Stimulated activated CD8-positive, alpha-beta memory T cell treated with anti-CD3 and anti-CD28 coated beads, Interleukin-12 subunit alpha, Interleukin-12 subunit beta, amount 100 ng/mL, for 24 hours (primary cell): ENCODE data around the gene BTBD1.

Experiments used
- DNase-seq: peaks from one replicate; pipeline ENCODE4 v3.0.0-alpha.2; 2020; ENCODE audit errors: extremely low read depth

The BTBD1 gene

GRCh38 chr15:82993144-82993543 is 73.9 kb downstream of the BTBD1 start:
- no peak for DNase-seq

DNA sequence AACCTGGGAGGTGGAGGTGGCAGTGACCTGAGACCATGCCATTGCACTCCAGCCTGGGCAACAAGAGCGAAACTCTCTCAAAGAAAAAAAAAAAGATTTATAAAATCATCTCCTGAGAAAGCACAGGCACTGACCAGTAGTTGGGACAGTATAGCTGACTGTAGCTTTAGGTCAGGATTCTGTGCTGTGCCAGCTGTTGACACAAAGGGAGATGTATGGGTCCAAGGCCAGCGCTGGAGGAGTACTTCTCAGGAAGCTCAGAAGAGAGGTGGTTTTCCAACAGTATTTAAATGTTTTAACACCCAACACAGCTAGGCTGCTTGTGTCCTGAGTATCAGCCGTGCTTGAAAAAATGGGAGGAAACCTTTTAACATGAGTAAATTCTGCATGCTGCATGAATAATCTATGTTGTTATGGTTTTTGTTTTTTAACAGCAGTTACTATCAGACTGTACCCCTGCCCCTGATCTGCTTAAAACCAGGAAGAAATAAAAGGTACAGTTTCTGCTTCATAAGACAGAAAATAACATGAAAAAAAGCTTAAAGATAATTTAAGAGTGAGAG is 74.5 kb downstream of the BTBD1 start:
- DNase-seq, result no peak

- DNase-seq, result no peak
Measured at GRCh38 chr15:82986442-82986780, 80.6 kb downstream of the BTBD1 start.

DNA sequence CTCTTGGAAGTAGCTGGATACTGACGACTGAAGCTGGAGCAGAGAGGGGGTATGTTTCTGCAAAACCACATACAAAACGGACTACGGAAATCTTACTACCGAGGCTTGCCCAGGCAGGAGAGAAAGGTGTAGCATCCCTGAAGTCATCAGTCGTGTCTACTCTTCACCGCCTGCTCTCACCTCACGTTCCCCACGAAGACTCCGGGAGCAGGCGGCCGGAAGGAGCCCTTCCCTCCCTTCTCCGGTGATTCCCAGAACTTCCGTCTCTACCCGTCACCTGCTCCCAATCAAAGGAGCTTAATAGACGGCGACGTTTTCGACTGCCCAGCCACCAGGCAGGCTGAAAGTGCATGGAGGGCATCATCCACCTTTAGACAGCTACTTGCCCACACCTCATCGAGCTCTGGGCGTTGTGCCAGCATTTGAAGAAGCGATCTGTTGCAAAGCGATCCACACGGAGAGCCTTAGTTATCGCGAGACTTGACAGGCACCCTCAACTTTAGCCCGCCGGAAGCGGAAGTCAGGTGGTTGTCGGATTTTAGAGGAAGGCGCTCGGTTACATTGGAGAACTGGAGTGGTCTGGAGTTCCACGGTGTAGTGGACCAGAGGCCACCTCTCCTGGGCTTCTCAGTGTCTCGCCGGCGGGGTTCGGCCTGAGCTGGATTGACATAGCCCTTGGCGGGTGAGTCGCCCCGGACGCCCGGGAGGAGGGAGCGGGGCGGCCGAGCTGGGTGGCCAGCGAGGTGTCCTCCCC is 81.2 kb downstream of the BTBD1 start, which contains the start of gene RAMAC:
Gene RAMAC, plus strand, starts transcription at position 523 of the 754 bp plus-strand sequence. CDS start 2,809 bp downstream, outside the sequence.
- peak; percentile 79 for DNase-seq

- no peak for DNase-seq
Measured at GRCh38 chr15:82980981-82981380, 86.1 kb downstream of the BTBD1 start.

DNA sequence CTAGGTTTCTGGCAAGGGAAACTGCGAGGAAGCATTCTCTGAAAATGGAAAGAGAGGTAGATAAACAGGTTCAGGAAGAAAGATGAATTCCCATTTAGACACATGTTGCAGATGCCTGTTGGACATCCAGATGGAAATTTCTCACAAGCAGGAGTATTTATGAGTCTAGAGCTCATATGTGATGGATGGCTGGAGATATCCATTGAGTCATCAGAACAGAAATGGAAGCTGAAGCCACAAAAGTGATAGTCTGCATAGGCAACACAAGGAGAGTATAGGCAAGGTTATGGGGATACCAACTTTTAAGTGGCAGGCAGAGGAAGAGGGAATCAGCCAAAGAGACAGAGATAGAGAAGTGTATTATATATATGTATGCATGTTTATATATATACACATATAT is 87.3 kb downstream of the BTBD1 start:
- no peak for DNase-seq

- DNase-seq, result no peak
Measured at GRCh38 chr15:82978438-82978837, 88.6 kb downstream of the BTBD1 start.

DNA sequence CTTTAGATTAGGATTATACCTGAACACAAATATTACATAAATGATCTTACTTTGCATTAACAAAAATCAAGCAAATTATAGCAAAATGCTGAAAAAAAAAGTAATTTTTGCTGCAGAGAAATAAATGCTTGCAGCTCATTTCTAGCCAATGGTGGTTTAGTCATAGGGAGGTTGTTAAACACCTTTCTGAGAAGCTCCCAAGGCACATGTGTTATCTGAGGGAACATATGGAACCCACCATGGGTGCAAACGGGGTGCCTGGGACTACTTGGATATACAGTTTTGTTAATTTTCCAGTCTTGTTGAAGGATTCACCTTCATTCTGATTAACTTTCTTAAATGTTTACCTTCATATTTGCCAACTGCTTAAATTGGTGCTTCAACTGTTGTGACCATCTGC is 90.0 kb downstream of the BTBD1 start:
- no peak for DNase-seq

- DNase-seq, result no peak
Measured at GRCh38 chr15:82972990-82973389, 94.1 kb downstream of the BTBD1 start.

GRCh38 chr15:82971218-82971984 is 95.7 kb downstream of the BTBD1 start:
- no peak for DNase-seq

GRCh38 chr15:82970696-82971095 is 96.4 kb downstream of the BTBD1 start:
- no peak for DNase-seq

DNA sequence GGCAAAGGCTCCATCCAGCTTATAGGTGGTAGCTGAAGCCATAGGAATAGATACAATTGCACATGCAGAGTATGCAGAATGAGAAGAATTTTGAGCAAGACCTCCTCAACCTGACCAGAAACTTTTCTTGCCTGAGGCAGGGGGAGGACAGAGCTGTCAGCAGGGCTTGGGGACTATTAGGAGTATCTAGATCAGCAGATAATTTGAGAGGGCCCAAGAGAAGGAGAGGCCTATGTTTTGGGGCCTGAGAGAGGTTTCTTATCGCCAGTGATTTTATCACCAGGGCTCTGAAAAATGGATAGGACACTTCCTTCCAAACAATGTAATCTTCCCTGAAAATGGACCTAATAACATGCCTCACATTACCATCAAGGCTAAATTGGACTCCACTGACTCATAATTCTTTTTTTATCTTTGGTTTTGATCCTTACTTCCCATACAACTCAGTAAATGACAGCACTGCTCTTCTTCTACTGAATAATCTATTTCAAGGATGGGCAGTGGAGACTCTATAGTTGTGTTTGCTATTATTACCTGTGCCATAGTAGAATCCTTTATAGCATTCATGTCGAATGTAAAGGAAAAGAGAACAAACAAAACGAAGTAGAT is 96.9 kb downstream of the BTBD1 start:
- DNase-seq, result no peak

DNA sequence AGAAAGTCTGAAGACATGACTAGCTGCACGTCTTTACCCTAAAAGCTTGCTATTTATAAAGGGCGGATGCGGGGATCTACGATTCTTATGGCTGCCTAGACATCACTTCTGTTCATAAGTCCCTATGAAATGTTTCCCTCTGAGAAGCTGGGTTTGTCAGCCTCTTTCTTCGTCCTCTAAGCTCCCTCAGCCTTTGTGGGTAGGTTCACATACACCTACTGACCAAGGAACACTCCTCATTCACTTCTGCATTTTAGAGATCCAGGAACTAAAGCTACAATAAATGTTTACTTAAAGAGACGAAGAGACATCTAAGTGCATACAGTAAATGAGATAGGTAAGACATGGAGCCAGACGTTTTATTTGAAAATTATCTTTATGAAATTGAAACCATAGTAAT is 97.7 kb downstream of the BTBD1 start:
- no peak for DNase-seq

GRCh38 chr15:82968066-82968465 is 99.0 kb downstream of the BTBD1 start:
- no peak for DNase-seq

GRCh38 chr15:82966671-82967071 is 100.4 kb downstream of the BTBD1 start:
- DNase-seq, result no peak
